OCI-LY3 (cell line): ENCODE data around the gene ZNF425.

Experiments used
- H2AFZ ChIP-seq: fragments of 200-600, 300-600 bp; shearing (Covaris generic); 2 replicates; pipeline ENCODE4 v1.6.0; 2014; ENCODE audit warnings: antibody characterized with exemption, low read depth, low read length
- H3K27ac ChIP-seq: fragments of 200-600, 300-600 bp; sonication (generic); 2 replicates; pipeline ENCODE4 v1.5.1; 2014; ENCODE audit warnings: mild to moderate bottlenecking, low read length, moderate library complexity, mixed read lengths
- H3K27me3 ChIP-seq: fragments of 200-600, 300-600 bp; sonication (generic); 2 replicates; pipeline ENCODE4 v1.6.1; 2014; ENCODE audit warnings: low read depth, low read length, mixed read lengths
- H3K36me3 ChIP-seq: fragments of 200-600, 300-600 bp; sonication (generic); replicated peaks from 2 replicates; pipeline ENCODE3; 2014; ENCODE audit warnings: low read depth, low read length, mixed read lengths
- H3K4me1 ChIP-seq: fragments of 300-600, 200-600 bp; sonication (generic); 2 replicates; pipeline ENCODE4 v1.6.1; 2014; ENCODE audit warnings: low read length, mixed read lengths
- H3K4me2 ChIP-seq: fragments of 200-600, 300-600 bp; sonication (generic); 2 replicates; pipeline ENCODE4 v1.6.1; 2014; ENCODE audit warnings: low read length, mixed read lengths
- H3K4me3 ChIP-seq: fragments of 300-600, 200-600 bp; sonication (generic); 2 replicates; pipeline ENCODE4 v1.5.1; 2014; ENCODE audit warnings: antibody characterized with exemption, mild to moderate bottlenecking, low read length, moderate library complexity
- H3K79me2 ChIP-seq: fragments of 300-600, 200-600 bp; shearing (Covaris generic); 2 replicates; pipeline ENCODE4 v1.6.1; 2014; ENCODE audit warnings: mild to moderate bottlenecking, low read length, mixed read lengths
- H3K9ac ChIP-seq: fragments of 300-600, 200-600 bp; shearing (Covaris generic); 2 replicates; pipeline ENCODE4 v1.6.0; 2014; ENCODE audit warnings: mild to moderate bottlenecking, low read length, moderate library complexity
- H3K9me3 ChIP-seq: fragments of 200-600, 300-600 bp; shearing (Covaris generic); 2 replicates; pipeline ENCODE4 v1.6.1; 2014; ENCODE audit warnings: low read length, mixed read lengths; ENCODE audit not compliant: insufficient read depth
- H4K20me1 ChIP-seq: fragments of 200-600, 300-600 bp; sonication (generic); 2 replicates; pipeline ENCODE4 v1.6.1; 2016; ENCODE audit warnings: low read length, mixed read lengths; ENCODE audit not compliant: insufficient read depth
- CTCF ChIP-seq: fragments of 200-600, 300-600 bp; sonication (generic); IDR thresholded peaks from 2 replicates; pipeline ENCODE4 v1.5.1; 2014; ENCODE audit warnings: antibody characterized with exemption, low read length, low read depth
- EZH2phosphoT487 ChIP-seq: fragments of 200-600 bp; shearing (Covaris generic); IDR thresholded peaks from 2 replicates; pipeline ENCODE4 v1.6.1; 2018; ENCODE audit warnings: antibody characterized with exemption, mixed run types, low read depth

ZNF425 gene

GRCh38 chr7:149090397-149091195, 35.5 kb downstream of the ZNF425 start, which contains the start of gene ZNF786:
ZNF786 (minus strand) TSS chr7:149090718; CDS start chr7:149090640, 78 bp downstream.
- peak within 1 kb of the TSS; percentile 78 for H2AFZ ChIP-seq
- peaks cover 15% of the 10 kb centered on the region for H3K36me3 ChIP-seq
- TF ChIP-seq EZH2phosphoT487 (no peak), CTCF (peak; percentile 71)
- H4K20me1 ChIP-seq: no peaks in the 10 kb centered on the region
- peaks cover 32% of the 10 kb centered on the region for H3K4me1 ChIP-seq
- peaks cover 31% of the 10 kb centered on the region for H3K79me2 ChIP-seq
- H3K27me3 ChIP-seq: no peaks in the 10 kb centered on the region
- H3K4me3 ChIP-seq: peak within 1 kb of the TSS; percentile 83
- peak within 1 kb of the TSS; percentile 87 for H3K9ac ChIP-seq
- peak within 1 kb of the TSS; percentile 88 for H3K4me2 ChIP-seq
- peak within 1 kb of the TSS; percentile 85 for H3K27ac ChIP-seq
- H3K9me3 ChIP-seq: no peaks in the 10 kb centered on the region

GRCh38 chr7:149087376-149087775, 38.7 kb downstream of the ZNF425 start:
- H3K36me3 ChIP-seq: peaks cover 29% of the 10 kb centered on the region
- H2AFZ ChIP-seq: no peak overlapping the region
- no peaks in the 10 kb centered on the region for H3K27me3 ChIP-seq
- H3K4me1 ChIP-seq: peaks cover 11% of the 10 kb centered on the region; the same call in 1 of the 2 replicates
- no peak for TF ChIP-seq EZH2phosphoT487
- no peak for TF ChIP-seq CTCF
- H3K79me2 ChIP-seq: peaks cover 37% of the 10 kb centered on the region
- H3K4me3 ChIP-seq: no peak overlapping the region
- no peak overlapping the region for H3K4me2 ChIP-seq
- H3K9me3 ChIP-seq: peaks cover 4% of the 10 kb centered on the region; the same call in 1 of the 2 replicates
- no peak overlapping the region for H3K27ac ChIP-seq
- no peaks in the 10 kb centered on the region for H4K20me1 ChIP-seq
- no peak overlapping the region for H3K9ac ChIP-seq

- Histone ChIP-seq H3K9me3 (peaks cover 4% of the 10 kb centered on the region; the same call in 1 of the 2 replicates), H3K4me2 (no peak overlapping the region), H3K27ac (no peak overlapping the region), H3K79me2 (peaks cover 37% of the 10 kb centered on the region), H3K4me3 (no peak overlapping the region), H4K20me1 (no peaks in the 10 kb centered on the region), H3K4me1 (0 out of 2 replicates have a peak, but pooled peaks cover 4% of the 10 kb centered on the region), H2AFZ (no peak overlapping the region), H3K9ac (no peak overlapping the region), H3K27me3 (no peaks in the 10 kb centered on the region), H3K36me3 (peaks cover 29% of the 10 kb centered on the region)
- no peak for TF ChIP-seq CTCF
- TF ChIP-seq EZH2phosphoT487: no peak
Observed at GRCh38 chr7:149085866-149086265, 40.3 kb downstream of the ZNF425 start.

- Histone ChIP-seq H3K4me2 (no peak overlapping the region), H3K27ac (no peak overlapping the region), H3K36me3 (peaks cover 29% of the 10 kb centered on the region), H3K9me3 (peaks cover 4% of the 10 kb centered on the region; the same call in 1 of the 2 replicates), H3K4me3 (no peak overlapping the region), H4K20me1 (0 out of 2 replicates have a peak, but pooled peaks cover 4% of the 10 kb centered on the region), H3K4me1 (no peaks in the 10 kb centered on the region), H2AFZ (no peak overlapping the region), H3K9ac (no peak overlapping the region), H3K79me2 (peaks cover 25% of the 10 kb centered on the region), H3K27me3 (no peaks in the 10 kb centered on the region)
- TF ChIP-seq EZH2phosphoT487 (no peak), CTCF (no peak)
Observed at GRCh38 chr7:149084407-149084806, 41.7 kb downstream of the ZNF425 start.
